Common myeloid progenitor, CD34-positive (primary cell): Measurements from ENCODE around the gene ZFAND3.

Experiments
- CTCF ChIA-PET: fragments of 350-600 bp; sonication (Branson Sonifier 250); formaldehyde crosslinking; loops from one replicate; lab custom pipeline; 2021; ENCODE audit warnings: antibody characterized with exemption; lab: Charles Lee
- POLR2A ChIA-PET: fragments of 350-600 bp; sonication (Branson Sonifier 250); formaldehyde crosslinking; loops from one replicate; lab custom pipeline; 2021; ENCODE audit warnings: antibody characterized with exemption; lab: Charles Lee
- DNase-seq, 3 donors: peaks; one replicate each; pipeline versions ENCODE4 v3.0.0 to v3.0.0-alpha.2; 2013
- H3K27ac ChIP-seq, 2 experiments: 1 replicate in 1 of 2; 2 replicates in 1 of 2; pipeline ENCODE4 v1.7.0; 2013; ENCODE audit warnings: inconsistent platforms in 2 of 2, low read length in 2 of 2, mild to moderate bottlenecking in 2 of 2, low read depth in 1 of 2, moderate library complexity in 1 of 2; ENCODE audit not compliant: severe bottlenecking in 2 of 2, insufficient read depth in 1 of 2, poor library complexity in 1 of 2
- H3K27me3 ChIP-seq, 5 experiments: replicated peaks in 2 of 5; 1 replicate in 3 of 5; 2 replicates in 2 of 5; pipeline versions ENCODE4 v1.6.1 to v1.7.0; 2013; ENCODE audit warnings: low read length in 4 of 5, mild to moderate bottlenecking in 2 of 5, moderate library complexity in 2 of 5, inconsistent platforms in 1 of 5; ENCODE audit not compliant: insufficient read depth in 5 of 5, control insufficient read depth in 4 of 5
- H3K36me3 ChIP-seq, 4 experiments: 1 replicate in 2 of 4; 2 replicates in 2 of 4; pipeline versions ENCODE4 v1.6.1 to v1.7.0; 2013; ENCODE audit warnings: low read length in 3 of 4, control low read depth in 1 of 4, mild to moderate bottlenecking in 1 of 4; ENCODE audit not compliant: control insufficient read depth in 4 of 4, insufficient read depth in 4 of 4
- H3K4me1 ChIP-seq, 4 experiments: 1 replicate in 3 of 4; 2 replicates in 1 of 4; pipeline versions ENCODE4 v1.6.1 to v1.7.1; 2013; ENCODE audit warnings: low read length in 3 of 4, mild to moderate bottlenecking in 3 of 4, control low read depth in 1 of 4, inconsistent platforms in 1 of 4, moderate library complexity in 1 of 4; ENCODE audit not compliant: control insufficient read depth in 4 of 4, insufficient read depth in 4 of 4; ENCODE audit errors: control extremely low read depth in 1 of 4
- H3K4me3 ChIP-seq, 7 experiments: 1 replicate in 4 of 7; 2 replicates in 3 of 7; pipeline versions ENCODE4 v1.5.1 to v1.7.0; 2013; ENCODE audit warnings: mild to moderate bottlenecking in 7 of 7, low read length in 6 of 7, moderate library complexity in 6 of 7, inconsistent platforms in 2 of 7, low read depth in 2 of 7, control low read depth in 1 of 7; ENCODE audit not compliant: insufficient read depth in 4 of 7, control insufficient read depth in 1 of 7; ENCODE audit errors: extremely low read depth in 1 of 7
- H3K9me3 ChIP-seq, 5 experiments: 1 replicate in 4 of 5; 2 replicates in 1 of 5; pipeline versions ENCODE4 v1.6.1 to v1.7.1; 2013; ENCODE audit warnings: low read length in 4 of 5, mild to moderate bottlenecking in 2 of 5, inconsistent platforms in 1 of 5, low read depth in 1 of 5, moderate library complexity in 1 of 5; ENCODE audit not compliant: control insufficient read depth in 4 of 5, insufficient read depth in 2 of 5; ENCODE audit errors: control extremely low read depth in 1 of 5
- WGBS: methylation state at CpG from one replicate; pipeline ENCODE4 v1.1.5; 2013; ENCODE audit not compliant: insufficient coverage; 5-methylcytosine and 5-hydroxymethylcytosine counted together

Gene ZFAND3

GRCh38 chr6:37972994-37973757 lies 153.6 kb downstream of the ZFAND3 start:
- Histone ChIP-seq H3K36me3 (peaks cover 0 to 3% (median 2%) of the 10 kb centered on the region in 4 experiments), H3K4me1 (peaks cover 15 to 29% (median 21%) of the 10 kb centered on the region in 4 experiments), H3K9me3 (peaks cover 0 to 20% (median 5%) of the 10 kb centered on the region in 5 experiments), H3K27ac (peak overlapping the region in 1 of 2 experiments; percentile 37), H3K27me3 (no peaks in the 10 kb centered on the region), H3K4me3 (no peak overlapping the region)
- DNase-seq = peak in 2 of 3 donors; percentile 25 to 45
- no CpG with 5 or more reads among the region's 1 CpG for WGBS
- CTCF ChIA-PET = interaction anchor here (0.8 to 2.5 kb wide), 4 partner anchors 12 to 18 kb away, joined by 3 to 7 read pairs (median 4); no protein-coding TSS in a partner anchor
- POLR2A ChIA-PET = no interaction called here

- WGBS = no CpG with 5 or more reads among the region's 4 CpGs
- peaks cover 15 to 29% (median 21%) of the 10 kb centered on the region in 4 experiments for H3K4me1 ChIP-seq
- peaks cover 0 to 3% (median under 1%) of the 10 kb centered on the region in 4 experiments for H3K36me3 ChIP-seq
- no peak for DNase-seq
- H3K27ac ChIP-seq = no peak overlapping the region
- H3K4me3 ChIP-seq = no peak overlapping the region
- ChIA-PET POLR2A (no interaction called here), CTCF (interaction anchor here (1.3 to 2.5 kb wide), 2 partner anchors 13 to 18 kb away, joined by 3 to 7 read pairs; no protein-coding TSS in a partner anchor)
- H3K27me3 ChIP-seq = no peaks in the 10 kb centered on the region
- H3K9me3 ChIP-seq = peaks cover 0 to 17% (median 5%) of the 10 kb centered on the region in 5 experiments
Observed at GRCh38 chr6:37974381-37974780, 154.9 kb downstream of the ZFAND3 start.

DNA sequence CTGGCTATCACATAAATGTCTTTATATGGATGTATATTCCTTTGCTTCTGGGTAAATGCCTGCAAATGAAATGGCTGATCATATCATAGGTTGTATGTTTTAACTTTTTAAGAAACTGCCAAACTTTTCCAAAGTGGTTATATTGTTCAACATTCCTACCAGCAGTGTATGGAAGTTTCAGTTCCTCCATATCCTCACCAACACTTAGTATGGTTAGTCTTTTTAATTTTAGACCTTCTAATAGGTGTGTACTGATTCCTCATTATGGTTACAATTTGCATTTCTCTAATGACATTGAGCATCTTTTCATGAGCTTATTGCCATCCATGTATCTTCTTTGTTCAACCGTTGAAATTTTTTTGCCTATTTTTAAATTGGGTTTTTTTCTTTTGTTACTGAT lies 155.4 kb downstream of the ZFAND3 start:
- POLR2A ChIA-PET = no interaction called here
- H3K4me3 ChIP-seq = no peak overlapping the region
- no peaks in the 10 kb centered on the region for H3K27me3 ChIP-seq
- H3K27ac ChIP-seq = no peak overlapping the region
- peaks cover 0 to 3% (median under 1%) of the 10 kb centered on the region in 4 experiments for H3K36me3 ChIP-seq
- WGBS = no CpG with 5 or more reads among the region's 1 CpG
- H3K9me3 ChIP-seq = peaks cover 0 to 17% (median 5%) of the 10 kb centered on the region in 5 experiments
- peaks cover 18 to 35% (median 21%) of the 10 kb centered on the region in 4 experiments for H3K4me1 ChIP-seq
- CTCF ChIA-PET = interaction anchor here (2.5 kb wide), 1 partner anchor 19 kb away, joined by 7 read pairs; no protein-coding TSS in a partner anchor
- DNase-seq = no peak

DNA sequence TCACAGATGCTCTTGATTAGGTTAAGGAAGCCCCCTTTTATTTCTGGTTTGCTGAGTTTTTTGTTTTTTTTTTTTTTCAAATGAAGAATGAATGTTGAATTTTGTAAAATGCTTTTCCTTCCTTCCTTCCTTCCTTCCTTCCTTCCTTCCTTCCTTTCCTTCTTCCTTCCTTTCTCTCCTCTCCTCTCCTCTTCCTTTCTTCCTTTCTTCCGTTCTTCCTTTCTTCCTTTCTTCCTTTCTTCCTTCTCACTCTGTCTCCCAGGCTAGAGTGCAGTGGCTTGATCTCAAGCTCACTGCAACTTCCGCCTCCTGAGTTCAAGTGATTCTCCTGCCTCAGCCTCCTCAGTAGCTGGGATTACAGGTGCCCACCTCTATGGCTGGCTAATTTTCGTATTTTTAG lies 158.2 kb downstream of the ZFAND3 start:
- WGBS = 100% methylated on average over 3 of the region's 3 CpGs
- no peaks in the 10 kb centered on the region for H3K27me3 ChIP-seq
- no peak overlapping the region for H3K27ac ChIP-seq
- DNase-seq = no peak
- H3K36me3 ChIP-seq = peaks cover 0 to 3% (median under 1%) of the 10 kb centered on the region in 4 experiments
- H3K4me1 ChIP-seq = peaks cover 6 to 32% (median 9%) of the 10 kb centered on the region in 4 experiments
- no peak overlapping the region for H3K4me3 ChIP-seq
- peaks cover 0 to 17% (median 5%) of the 10 kb centered on the region in 5 experiments for H3K9me3 ChIP-seq
- ChIA-PET CTCF (interaction anchor here (1.3 kb wide), 1 partner anchor 21 kb away, joined by 3 read pairs; no protein-coding TSS in a partner anchor), POLR2A (interaction anchor here (0.7 kb wide), 1 partner anchor 348 kb away, joined by 5 read pairs; no protein-coding TSS in a partner anchor)

GRCh38 chr6:37979392-37980221 lies 160.1 kb downstream of the ZFAND3 start:
- DNase-seq = no peak
- ChIA-PET POLR2A (interaction anchor here (0.6 kb wide), 1 partner anchor 161 kb away, joined by 3 read pairs; no protein-coding TSS in a partner anchor), CTCF (interaction anchor here (0.9 to 1.2 kb wide), 2 partner anchors 11 to 42 kb away, joined by 3 read pairs; no protein-coding TSS in a partner anchor)
- WGBS = 100% methylated on average over 4 of the region's 5 CpGs
- Histone ChIP-seq H3K4me3 (no peak overlapping the region), H3K27ac (no peak overlapping the region), H3K9me3 (peaks cover 0 to 16% (median 5%) of the 10 kb centered on the region in 5 experiments), H3K4me1 (peaks cover 0 to 20% (median 6%) of the 10 kb centered on the region in 4 experiments), H3K27me3 (no peaks in the 10 kb centered on the region), H3K36me3 (peaks cover 0 to 3% (median under 1%) of the 10 kb centered on the region in 4 experiments)

GRCh38 chr6:37980222-37980595 lies 160.7 kb downstream of the ZFAND3 start:
- H3K27ac ChIP-seq = no peak overlapping the region
- H3K9me3 ChIP-seq = peaks cover 0 to 10% (median 0%) of the 10 kb centered on the region in 5 experiments
- CTCF ChIA-PET = interaction anchor here (0.8 to 1.2 kb wide), 3 partner anchors 10 to 42 kb away, joined by 3 read pairs; no protein-coding TSS in a partner anchor
- no peaks in the 10 kb centered on the region for H3K27me3 ChIP-seq
- peaks cover 0 to 20% (median 6%) of the 10 kb centered on the region in 4 experiments for H3K4me1 ChIP-seq
- H3K4me3 ChIP-seq = no peak overlapping the region
- 100% methylated on average over 1 of the region's 1 CpG for WGBS
- peaks cover 0 to 3% (median under 1%) of the 10 kb centered on the region in 4 experiments for H3K36me3 ChIP-seq
- POLR2A ChIA-PET = interaction anchor here (0.6 kb wide), 2 partner anchors 9 to 162 kb away, joined by 3 read pairs; no protein-coding TSS in a partner anchor
- no peak for DNase-seq
